Choroid plexus epithelial cell (primary cell): ENCODE data around the gene ZNG1A.
"Not testable (repeated sequence)": the region's sequence is repeated elsewhere in the genome, so short reads cannot be mapped to it uniquely, and the experiment has no call there.

ENCODE experiments used
- DNase-seq: peaks from one replicate; pipeline ENCODE4 v3.0.0-alpha.2; 2010; ENCODE audit warnings: low read depth
- H3K4me3 ChIP-seq: 2 replicates; pipeline ENCODE4 v1.5.1; 2011; ENCODE audit warnings: low read depth, mild to moderate bottlenecking, control low read depth, low read length, moderate library complexity
- TF ChIP-seq, protein P1 (sequence below): conservative IDR thresholded peaks from 2 replicates; pipeline ENCODE4 v1.5.1; 2011; ENCODE audit warnings: low read depth, mild to moderate bottlenecking, control low read depth, inconsistent platforms, low read length, moderate library complexity

Gene ZNG1A

DNA sequence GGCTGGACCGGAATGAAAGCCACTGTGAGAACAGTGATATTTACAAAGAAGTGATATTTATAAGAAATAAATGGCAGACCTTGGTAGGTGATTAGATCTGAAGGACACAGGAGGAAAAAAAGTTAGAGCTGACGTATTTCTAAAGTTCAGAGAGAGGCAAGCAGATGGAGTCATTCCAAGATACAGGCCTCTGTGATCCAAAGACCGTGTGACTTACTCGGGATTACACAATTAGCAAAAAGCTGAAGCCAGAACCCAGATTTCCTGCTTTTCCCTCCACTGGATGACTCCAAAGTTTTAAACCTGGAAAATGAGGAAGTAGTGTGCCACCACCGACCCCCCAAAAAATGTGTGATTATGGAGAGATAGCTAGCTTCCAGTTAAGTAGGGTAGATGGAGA, 32.7 kb upstream of the ZNG1A start:
- DNase-seq = peak; percentile 14
- TF ChIP-seq, protein P1, sequence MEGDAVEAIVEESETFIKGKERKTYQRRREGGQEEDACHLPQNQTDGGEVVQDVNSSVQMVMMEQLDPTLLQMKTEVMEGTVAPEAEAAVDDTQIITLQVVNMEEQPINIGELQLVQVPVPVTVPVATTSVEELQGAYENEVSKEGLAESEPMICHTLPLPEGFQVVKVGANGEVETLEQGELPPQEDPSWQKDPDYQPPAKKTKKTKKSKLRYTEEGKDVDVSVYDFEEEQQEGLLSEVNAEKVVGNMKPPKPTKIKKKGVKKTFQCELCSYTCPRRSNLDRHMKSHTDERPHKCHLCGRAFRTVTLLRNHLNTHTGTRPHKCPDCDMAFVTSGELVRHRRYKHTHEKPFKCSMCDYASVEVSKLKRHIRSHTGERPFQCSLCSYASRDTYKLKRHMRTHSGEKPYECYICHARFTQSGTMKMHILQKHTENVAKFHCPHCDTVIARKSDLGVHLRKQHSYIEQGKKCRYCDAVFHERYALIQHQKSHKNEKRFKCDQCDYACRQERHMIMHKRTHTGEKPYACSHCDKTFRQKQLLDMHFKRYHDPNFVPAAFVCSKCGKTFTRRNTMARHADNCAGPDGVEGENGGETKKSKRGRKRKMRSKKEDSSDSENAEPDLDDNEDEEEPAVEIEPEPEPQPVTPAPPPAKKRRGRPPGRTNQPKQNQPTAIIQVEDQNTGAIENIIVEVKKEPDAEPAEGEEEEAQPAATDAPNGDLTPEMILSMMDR = no peak
- no peak overlapping the region for H3K4me3 ChIP-seq

GRCh38 chr9:211036-211435, 32.2 kb upstream of the ZNG1A start:
- no peak overlapping the region for H3K4me3 ChIP-seq
- no peak for DNase-seq
- TF ChIP-seq, protein P1 = no peak

DNA sequence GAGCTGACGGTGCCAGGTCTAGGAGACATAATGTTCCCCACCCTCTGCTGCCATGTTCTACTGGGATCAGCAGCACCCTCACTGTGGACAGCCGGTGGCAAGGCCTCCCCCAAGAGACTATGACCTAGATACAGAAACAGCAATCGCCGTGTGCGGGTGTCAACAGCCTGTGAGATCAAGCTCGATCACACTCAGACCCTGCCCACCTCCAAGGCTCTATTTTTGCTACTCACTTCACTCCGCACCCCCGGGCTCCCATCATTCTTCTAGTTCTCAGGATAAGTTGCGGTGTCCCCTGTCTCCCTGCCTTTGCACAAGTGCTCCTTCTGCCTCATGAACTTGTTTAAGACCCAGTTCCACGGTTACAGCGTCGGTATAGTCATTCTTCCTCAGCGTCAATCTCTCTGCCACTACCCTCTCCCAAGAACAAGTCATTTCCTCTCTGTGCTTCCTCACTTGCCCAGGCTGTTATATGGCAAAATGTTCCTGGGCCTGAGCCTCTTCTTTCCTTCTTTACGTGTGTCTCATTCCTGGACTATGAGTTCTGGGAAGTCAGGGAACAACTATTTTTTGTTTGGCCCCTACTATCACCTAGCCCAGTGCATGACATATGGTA, 30.4 kb upstream of the ZNG1A start:
- no peak for DNase-seq
- H3K4me3 ChIP-seq = no peak overlapping the region
- TF ChIP-seq, protein P1 = no peak

- no peak for DNase-seq
- TF ChIP-seq, protein P1 = no peak
- H3K4me3 ChIP-seq = no peak overlapping the region
Observed at GRCh38 chr9:206481-206880, 27.6 kb upstream of the ZNG1A start.

DNA sequence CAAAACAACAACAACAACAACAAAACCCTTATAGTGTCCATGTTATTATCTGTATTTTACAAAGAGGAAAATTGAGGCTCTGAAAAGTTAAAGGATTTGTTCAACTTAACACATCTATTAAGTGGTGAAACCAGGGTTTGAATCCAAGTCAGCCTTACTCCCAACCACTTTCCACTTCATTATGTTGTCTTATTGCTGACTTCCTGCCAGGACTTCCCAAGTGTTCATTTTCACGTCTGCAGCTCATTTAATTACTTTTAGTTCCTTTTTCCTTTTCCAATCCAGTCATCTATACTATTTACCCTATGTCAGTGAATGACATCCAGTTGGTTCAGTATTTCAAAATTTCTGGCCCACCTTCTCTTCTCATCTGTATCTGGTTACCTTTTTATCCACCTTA, 20.7 kb upstream of the ZNG1A start:
- H3K4me3 ChIP-seq, DNase-seq: not testable (repeated sequence)

GRCh38 chr9:178140-178825, 573 bp downstream of the ZNG1A start:
- not testable (repeated sequence) for DNase-seq
- H3K4me3 ChIP-seq = peak overlapping the region; percentile 47

DNA sequence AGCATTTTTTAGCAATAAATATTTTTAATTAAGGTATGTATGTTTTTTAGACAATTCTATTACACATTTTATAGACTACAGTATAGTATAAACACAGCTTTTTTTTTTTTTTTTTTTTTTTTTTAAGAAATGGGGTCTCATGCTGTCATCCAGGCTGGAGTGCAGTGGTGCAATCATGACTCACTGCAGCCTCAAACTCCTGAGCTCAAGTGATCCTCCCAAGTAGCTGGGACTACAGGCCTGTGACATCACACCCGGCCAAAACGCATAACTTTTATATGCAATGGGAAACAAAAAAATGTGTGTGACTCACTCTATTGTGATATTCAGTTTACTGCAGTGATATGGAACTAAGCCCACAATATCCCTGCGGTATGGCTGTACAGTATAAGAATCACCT, 9.1 kb downstream of the ZNG1A start:
- H3K4me3 ChIP-seq, DNase-seq: not testable (repeated sequence)

DNA sequence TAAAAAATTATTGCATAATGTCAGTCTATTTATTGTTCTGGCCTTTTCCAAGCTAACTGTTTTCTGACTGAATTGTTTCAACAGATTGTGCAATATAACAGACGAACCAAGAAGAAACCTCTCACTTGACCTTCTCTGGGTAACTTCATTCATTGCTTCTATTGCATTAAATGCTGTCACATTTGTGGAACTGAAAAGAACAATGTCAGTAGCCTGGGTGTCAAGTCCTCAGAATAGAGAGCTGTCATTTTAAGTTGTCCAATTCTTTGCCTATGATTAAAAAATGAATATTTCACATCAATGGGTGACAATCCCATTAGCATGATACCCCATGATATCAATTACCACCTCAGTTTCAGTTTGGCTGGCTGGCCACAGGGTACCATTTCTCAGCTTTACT, 19.0 kb downstream of the ZNG1A start:
- peak; percentile 21 for DNase-seq
- H3K4me3 ChIP-seq = not testable (repeated sequence)

DNA sequence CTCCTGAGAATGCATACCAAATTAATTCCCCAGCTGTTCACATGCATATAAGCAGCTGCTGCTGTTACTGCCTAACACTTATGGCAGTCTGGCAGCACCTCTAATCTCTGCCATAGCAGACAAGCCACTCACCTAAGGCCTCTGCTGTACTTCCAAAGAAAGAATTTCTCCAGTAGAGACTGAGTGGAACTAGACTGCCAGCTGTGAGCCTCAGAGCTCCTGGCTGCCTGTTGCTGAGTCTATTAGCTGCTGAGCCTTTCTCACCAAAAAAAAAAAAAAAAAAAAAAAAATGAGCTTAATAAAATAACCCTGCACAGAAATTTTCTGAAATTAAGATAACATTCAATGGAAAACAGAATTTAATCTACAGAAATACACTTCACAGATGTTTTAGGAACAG, 27.7 kb downstream of the ZNG1A start:
- not testable (repeated sequence) for H3K4me3 ChIP-seq, DNase-seq

- not testable (repeated sequence) for H3K4me3 ChIP-seq, DNase-seq
Observed at GRCh38 chr9:139880-140279, 39.0 kb downstream of the ZNG1A start.

DNA sequence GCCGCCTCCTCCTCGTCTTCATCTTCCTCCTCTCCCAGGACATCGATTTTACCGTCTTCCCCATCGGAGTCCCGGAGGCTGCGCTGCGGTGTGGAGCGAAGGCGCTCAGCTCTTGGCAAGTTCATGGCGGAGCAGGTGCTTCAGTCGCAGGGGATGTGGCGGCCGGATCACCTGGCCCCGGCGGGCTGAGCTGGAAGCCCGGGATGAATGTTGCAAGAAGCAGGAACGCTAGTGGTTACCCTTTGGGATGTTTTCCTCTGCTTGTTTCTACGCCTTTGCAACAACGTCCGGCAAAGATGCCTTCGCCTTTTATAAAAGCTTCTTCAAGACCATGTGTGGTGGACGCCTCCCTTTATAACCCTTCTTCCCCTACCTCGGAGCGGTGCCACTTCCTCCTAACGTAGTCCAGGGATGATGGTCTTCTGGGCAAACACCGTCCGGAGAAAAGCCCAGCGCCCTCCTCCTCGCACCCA, 60.8 kb downstream of the ZNG1A start, which contains the start of gene FOXD4:
Gene FOXD4, minus strand, starts transcription at position 423 of the 473 bp plus-strand sequence. Its CDS starts 298 bp downstream, at position 125.
- H3K4me3 ChIP-seq, DNase-seq: not testable (repeated sequence)

DNA sequence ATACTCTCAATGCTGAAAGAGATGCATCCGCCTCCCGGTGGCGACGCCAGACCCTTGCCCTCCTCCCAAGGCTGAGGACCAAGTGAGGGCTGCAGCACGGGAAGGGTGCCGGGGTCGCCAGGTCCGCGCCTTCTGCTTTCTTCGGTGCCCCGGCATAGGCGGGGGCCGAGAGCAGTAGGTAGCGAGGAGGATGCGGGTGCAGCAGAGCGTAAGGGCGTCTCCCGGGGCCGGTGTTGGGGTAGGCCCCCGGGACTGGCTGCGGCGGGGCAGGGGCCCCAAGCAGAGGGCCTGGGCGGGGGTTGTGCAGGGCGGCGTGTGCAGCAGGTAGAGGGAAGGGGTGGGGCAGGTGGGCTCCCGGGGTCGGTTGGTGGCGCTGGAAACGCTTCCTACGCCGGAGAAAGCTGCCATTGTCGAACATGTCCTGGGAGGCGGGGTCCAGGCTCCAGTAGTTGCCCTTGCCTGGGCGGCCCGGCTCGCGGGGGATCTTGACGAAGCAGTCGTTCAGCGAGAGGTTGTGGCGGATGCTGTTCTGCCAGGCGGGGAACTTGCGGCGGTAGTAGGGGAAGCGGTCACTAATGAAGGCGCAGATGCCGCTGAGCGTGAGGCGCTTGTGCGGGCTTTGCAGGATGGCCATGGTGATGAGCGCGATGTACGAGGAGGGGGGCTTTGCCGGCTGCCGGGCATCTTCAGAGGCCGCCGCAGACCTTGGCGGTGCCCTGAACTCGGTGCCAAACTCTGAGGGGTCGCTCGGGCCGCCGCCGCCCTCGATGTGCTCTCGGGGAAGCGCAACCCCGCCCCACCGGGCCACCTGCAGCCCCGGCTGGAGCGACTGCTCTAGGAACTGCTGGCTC, 61.5 kb downstream of the ZNG1A start:
- not testable (repeated sequence) for H3K4me3 ChIP-seq, DNase-seq

GRCh38 chr9:116239-117077, 62.4 kb downstream of the ZNG1A start:
- not testable (repeated sequence) for DNase-seq

More at GRCh38 chr9:116239-117077, 62.4 kb downstream of the ZNG1A start:
- not testable (repeated sequence) for H3K4me3 ChIP-seq
